GM18858 (cell line): ENCODE data around the gene COPZ1.
"Not testable (repeated sequence)": the region's sequence is repeated elsewhere in the genome, so short reads cannot be mapped to it uniquely, and the experiment has no call there.

Source experiments
- ATAC-seq: cut with Tn5 transposase; IDR thresholded peaks from one replicate; pipeline ENCODE4 v1.9.1; 2021; ENCODE audit not compliant: unreplicated experiment

The COPZ1 gene

GRCh38 chr12:54331461-54331860 is 6.5 kb downstream of the COPZ1 start:
- no peak for ATAC-seq

DNA sequence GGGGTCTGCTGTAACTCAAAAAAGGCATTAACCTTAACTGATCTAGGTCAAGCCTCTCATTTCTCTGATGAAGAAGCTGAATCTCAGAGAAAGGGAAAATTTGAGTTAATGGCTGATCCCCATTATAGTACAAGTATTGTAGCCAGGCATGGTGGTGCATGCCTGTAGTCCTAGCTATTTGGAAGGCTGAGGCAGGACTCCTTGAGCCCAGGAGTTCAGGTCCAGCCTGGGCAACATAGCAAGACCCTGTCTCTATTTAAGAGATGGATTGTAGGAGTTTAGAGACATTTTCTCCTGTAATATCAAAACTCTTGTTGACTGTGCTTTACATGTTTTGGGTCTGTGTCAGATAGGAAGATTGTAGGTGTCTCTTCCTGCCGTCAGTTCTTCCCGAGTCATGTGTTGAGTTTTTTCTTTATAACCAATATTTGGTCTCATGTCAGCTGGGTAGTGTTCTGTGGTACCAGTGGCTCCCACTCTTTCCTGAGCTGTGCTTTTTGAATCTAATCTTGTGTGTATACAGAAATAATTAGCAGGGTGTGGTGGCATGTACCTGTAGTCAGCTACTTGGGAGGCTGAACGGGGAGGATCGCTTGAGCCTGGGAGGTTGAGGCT is 8.6 kb downstream of the COPZ1 start:
- ATAC-seq = no peak

GRCh38 chr12:54337280-54337842 is 12.4 kb downstream of the COPZ1 start:
- no peak for ATAC-seq

GRCh38 chr12:54337854-54338650 is 13.1 kb downstream of the COPZ1 start:
- ATAC-seq = no peak

GRCh38 chr12:54338698-54339296 is 13.9 kb downstream of the COPZ1 start:
- ATAC-seq = no peak

DNA sequence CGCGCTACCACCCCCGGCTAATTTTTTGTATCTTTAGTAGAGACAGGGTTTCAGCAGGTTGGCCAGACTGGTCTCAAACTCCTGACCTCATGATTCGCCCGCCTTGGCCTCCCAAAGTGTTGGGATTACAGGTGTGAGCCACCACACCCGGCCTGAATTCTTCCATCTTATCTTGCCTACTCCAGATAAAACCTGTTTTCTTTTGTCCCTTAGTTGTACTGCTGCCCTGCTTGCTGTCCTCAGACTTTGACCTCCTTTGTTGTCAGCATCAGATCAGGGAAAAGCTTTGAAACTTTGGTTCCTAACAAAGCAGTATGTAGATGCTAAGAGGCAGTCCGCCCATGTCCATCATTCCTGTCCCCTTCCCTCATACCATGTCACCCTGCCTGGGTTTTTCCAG is 15.9 kb downstream of the COPZ1 start:
- ATAC-seq = no peak

GRCh38 chr12:54341378-54342300 is 16.7 kb downstream of the COPZ1 start:
- ATAC-seq = no peak

DNA sequence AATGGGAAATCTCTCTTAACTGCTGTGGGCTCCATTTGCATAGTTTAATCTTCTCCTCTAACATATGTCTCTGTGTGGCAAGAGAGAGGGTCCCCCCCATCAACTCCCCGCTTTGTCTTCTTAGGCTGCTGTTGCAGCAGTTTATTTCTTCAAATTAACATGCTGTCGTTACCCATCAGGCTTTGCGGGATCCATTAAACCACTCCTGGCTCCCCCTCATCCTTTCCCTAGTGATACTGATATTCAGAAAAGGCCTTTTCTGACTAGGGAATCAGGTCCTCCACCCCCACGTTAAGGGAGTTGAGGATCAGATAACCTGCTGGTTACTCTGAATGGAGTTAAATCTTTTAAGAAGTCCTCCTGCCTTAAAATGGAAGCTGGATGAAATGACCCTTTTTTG is 24.1 kb downstream of the COPZ1 start:
- no peak for ATAC-seq

GRCh38 chr12:54349679-54350078 is 24.7 kb downstream of the COPZ1 start:
- no peak for ATAC-seq

DNA sequence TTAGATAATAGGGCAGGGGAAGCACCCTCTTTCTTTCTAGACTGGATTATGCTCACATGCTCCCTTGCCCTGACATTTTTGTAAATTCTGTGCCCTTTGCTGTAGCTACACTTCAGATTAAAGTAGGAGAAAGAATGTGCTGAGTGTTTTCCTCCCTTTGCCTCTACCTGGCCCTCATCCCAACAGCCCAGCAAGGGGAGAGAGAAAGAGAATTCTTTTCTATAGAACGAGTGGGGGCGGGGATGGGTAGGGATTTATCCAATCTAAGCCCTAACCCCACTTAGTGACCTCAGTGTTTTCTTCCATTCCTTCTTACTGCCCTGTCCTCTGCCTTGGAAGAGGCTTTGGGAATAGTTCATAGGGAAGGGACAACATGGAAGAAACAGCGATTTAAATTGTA is 25.8 kb downstream of the COPZ1 start:
- no peak for ATAC-seq

DNA sequence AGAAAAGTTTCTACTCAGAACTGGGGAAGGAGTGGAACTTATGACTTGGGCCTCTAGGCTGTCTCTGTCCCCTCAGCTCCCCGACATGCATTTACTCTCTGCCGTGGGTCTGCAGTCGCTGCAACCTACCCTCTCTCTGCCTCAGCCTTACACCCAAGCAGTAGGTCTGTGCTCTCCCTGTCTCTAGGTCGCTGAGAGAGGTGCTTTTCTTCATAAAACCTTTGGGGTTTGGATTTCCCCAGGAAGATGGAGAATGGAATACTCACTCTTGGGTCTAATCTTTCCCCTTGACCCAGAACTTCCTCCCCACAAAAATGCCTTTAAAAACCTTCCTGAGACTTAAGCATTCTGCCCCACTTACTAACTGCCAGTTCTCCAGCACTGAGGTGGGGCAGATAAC is 26.4 kb downstream of the COPZ1 start:
- no peak for ATAC-seq

DNA sequence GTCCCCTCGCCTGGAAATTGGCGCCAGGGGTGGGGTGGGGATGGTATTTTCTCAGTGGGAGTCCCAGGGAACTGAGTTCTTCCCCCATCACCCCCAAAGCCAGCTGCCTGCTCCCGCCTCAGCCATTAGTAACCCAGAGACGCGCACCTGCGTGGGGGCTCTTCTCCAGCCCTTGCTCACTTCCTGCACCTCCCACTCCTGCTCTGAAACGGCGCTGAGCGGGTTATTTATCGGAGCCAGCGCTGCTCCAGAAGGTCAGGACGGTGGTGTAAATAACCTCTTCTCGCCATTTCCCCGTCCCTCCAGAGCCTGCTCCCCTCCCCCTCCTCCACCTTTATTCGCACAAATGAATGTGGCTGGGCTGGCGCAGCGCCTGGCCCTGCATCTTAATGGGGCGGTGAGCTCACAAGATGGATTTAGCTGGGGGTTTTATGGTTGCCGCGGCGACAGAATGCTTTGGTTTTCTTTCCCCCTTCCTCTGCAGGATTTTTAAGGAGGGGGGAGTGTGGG is 27.1 kb downstream of the COPZ1 start:
- no peak for ATAC-seq

DNA sequence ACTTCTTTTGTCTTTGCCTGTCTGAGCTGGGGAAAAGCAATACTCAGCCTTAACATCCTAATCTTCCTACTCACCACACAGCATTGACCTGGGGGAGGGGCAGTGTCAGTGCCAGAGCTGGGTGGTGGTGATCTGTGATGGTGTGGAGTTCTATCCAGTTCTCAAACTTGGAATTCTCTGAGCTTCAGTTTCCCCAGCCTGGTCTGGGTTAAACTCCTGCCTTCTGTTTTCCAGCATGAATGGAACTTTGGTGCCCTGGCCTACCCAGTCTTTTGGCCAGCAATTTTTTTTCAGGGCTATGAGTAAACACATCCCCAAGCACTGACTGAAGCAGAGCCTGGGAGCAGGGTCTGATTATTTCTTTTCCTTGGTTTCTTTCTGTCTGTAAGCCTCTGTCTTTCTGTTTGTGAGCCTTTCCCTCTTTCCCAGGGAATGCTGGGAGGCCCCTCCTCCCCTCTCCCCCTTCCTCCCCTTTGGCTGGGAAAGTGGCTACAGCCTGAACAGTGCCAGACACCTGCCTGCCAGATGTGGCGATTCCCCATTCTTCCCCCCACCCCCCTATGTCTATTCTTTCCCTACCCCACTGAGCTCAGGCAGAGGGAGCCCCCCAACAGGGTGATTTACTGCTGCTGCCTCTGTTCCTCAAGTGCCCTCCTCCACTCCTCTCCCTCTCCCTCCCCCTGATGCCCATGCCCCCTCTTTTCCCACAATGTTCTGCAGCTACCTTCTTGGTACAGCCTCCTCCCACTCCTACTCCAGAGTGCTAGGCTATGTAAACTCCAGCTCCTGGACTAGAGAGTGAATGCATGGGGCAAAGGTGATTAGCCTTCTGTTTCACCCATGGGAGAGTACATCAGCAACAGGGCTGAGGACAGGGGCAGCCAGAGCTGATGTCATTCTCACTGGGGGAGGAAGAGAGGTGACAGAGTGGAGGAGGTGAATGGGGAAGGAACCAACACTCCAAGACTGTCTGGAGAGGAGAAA is 28.3 kb downstream of the COPZ1 start:
- no peak for ATAC-seq

DNA sequence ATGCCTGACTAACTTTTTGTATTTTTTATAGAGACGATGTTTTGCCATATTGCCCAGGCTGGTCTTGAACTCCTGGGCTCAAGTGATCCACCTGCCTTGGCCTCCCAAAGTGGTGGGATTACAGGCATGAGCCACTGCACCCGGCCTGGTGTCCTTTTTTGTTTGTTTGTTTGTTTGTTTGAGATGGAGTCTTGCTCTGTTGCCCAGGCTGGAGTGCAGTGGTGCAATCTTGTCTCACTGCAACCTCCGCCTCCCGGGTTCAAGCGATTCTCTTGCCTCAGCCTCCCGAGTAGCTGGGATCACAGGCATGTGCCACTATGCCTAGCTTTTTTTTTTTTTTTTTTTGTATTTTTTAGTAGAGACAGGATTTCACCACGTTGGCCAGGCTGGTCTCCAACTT is 29.3 kb downstream of the COPZ1 start:
- ATAC-seq = not testable (repeated sequence)

GRCh38 chr12:54355104-54355815 is 30.3 kb downstream of the COPZ1 start:
- no peak for ATAC-seq

DNA sequence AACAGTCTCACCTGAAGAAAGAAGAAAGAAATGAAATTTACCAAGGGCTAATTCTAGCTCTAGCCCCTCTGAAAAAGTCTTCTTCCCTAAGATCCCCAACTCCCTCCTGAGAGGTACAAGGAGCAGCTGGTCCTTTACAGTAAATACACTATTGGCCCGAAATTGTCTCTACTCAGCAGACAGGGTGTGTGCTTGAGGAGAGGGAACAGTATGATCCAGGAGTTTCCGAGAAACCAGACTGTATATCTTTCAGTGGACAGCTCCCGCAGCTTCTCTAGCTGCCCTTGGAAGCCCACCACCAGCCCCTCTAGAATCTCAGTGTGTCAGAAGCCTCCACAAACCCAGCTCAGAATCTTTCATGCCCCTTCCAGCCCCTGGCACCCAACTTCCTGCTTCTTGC is 31.3 kb downstream of the COPZ1 start:
- no peak for ATAC-seq

- no peak for ATAC-seq
These were observed 32.0 kb downstream of the COPZ1 start for GRCh38 chr12:54356951-54357356.

- no peak for ATAC-seq
These were observed 32.7 kb downstream of the COPZ1 start for GRCh38 chr12:54357506-54358190.
